Caco-2 (cell line): ENCODE data around the gene AMIGO2. TPM values are rescaled to one million over a fixed set of nuclear protein-coding genes. Genes with fewer than 3 reads are reported as not detected.
A peak's percentile ranks its signal among the peaks of the same experiment; 100 is the strongest.

ENCODE experiments used
- BruUV-seq: library from RNA; stranded (reverse); fragments of 400-500 nt; replicated peaks from 2 replicates; lab custom pipeline; 2021; lab: Mats Ljungman, UMichigan
- CTCF ChIA-PET: fragments of 300-600 bp; sonication (Branson Sonifier 250); formaldehyde crosslinking; loops from one replicate; lab custom pipeline; 2022; ENCODE audit warnings: antibody characterized with exemption; lab: Charles Lee
- POLR2A ChIA-PET: fragments of 300-600 bp; sonication (Branson Sonifier 250); formaldehyde crosslinking; loops from one replicate; lab custom pipeline; 2022; ENCODE audit warnings: antibody characterized with exemption; lab: Charles Lee
- DNase-seq, 2 experiments: peaks; one replicate each; pipeline versions ENCODE4 v3.0.0 to v3.0.0-alpha.2; 2020 to 2022
- H3K27me3 ChIP-seq: replicated peaks from 2 replicates; pipeline ENCODE4 v1.6.0; 2011; ENCODE audit warnings: low read length; ENCODE audit not compliant: control insufficient read depth, insufficient read depth
- H3K36me3 ChIP-seq: 2 replicates; pipeline ENCODE4 v1.5.1; 2011; ENCODE audit warnings: low read length; ENCODE audit not compliant: control insufficient read depth, insufficient read depth
- H3K4me1 ChIP-seq: fragments of 250-450 bp; sonication (Bioruptor Pico); 2 replicates; pipeline ENCODE4 v1.5.1; 2020; ENCODE audit warnings: mild to moderate bottlenecking
- H3K4me3 ChIP-seq: 2 replicates; pipeline ENCODE4 v1.5.1; 2011; ENCODE audit warnings: low read depth, mild to moderate bottlenecking, control low read depth, low read length
- H3K9me3 ChIP-seq: fragments of 250-450 bp; sonication (Bioruptor Pico); 2 replicates; pipeline ENCODE4 v1.5.1; 2020; ENCODE audit warnings: mild to moderate bottlenecking, moderate library complexity
- H3K27ac Mint-ChIP-seq: one replicate; pipeline ENCODE4 v1.8.0; 2022; ENCODE audit warnings: mixed read lengths; ENCODE audit not compliant: unreplicated experiment
- H3K27me3 Mint-ChIP-seq: one replicate; pipeline ENCODE4 v1.8.0; 2022; ENCODE audit warnings: mixed read lengths; ENCODE audit not compliant: insufficient read depth, unreplicated experiment
- H3K36me3 Mint-ChIP-seq: one replicate; pipeline ENCODE4 v1.8.0; 2022; ENCODE audit warnings: mild to moderate bottlenecking, mixed read lengths; ENCODE audit not compliant: insufficient read depth, unreplicated experiment
- H3K4me1 Mint-ChIP-seq: one replicate; pipeline ENCODE4 v1.8.0; 2022; ENCODE audit warnings: low read depth, mixed read lengths; ENCODE audit not compliant: unreplicated experiment
- H3K4me3 Mint-ChIP-seq: one replicate; pipeline ENCODE4 v1.8.0; 2022; ENCODE audit warnings: mild to moderate bottlenecking, moderate library complexity, mixed read lengths; ENCODE audit not compliant: unreplicated experiment
- H3K9me3 Mint-ChIP-seq: one replicate; pipeline ENCODE4 v1.8.0; 2022; ENCODE audit warnings: mixed read lengths; ENCODE audit not compliant: unreplicated experiment
- CTCF ChIP-seq, 2 experiments: fragments of 200-600 bp in 1 of 2; IDR thresholded peaks; 1 replicate in 1 of 2; 2 replicates in 1 of 2; pipeline versions ENCODE4 v1.5.1 to v1.8.0; 2011 to 2022; ENCODE audit warnings: antibody characterized with exemption in 1 of 2, control low read depth in 1 of 2, inconsistent platforms in 1 of 2, low read depth in 1 of 2, low read length in 1 of 2, mild to moderate bottlenecking in 1 of 2, moderate library complexity in 1 of 2; ENCODE audit not compliant: insufficient read depth in 1 of 2, severe bottlenecking in 1 of 2, unreplicated experiment in 1 of 2
- intact Hi-C: fragments of 100-400 bp; cut with micrococcal nuclease; formaldehyde crosslinking; loops from one replicate; pipeline ENCODE4 v1.10.0; 2022; ENCODE audit not compliant: unreplicated experiment
- total RNA-seq: library from RNA; stranded (reverse); gene quantifications from 2 replicates; pipeline ENCODE4 v1.2.3, GENCODE V29; 2022

The AMIGO2 gene
- total RNA-seq, 1 experiment from 2014 or later: 1.6 TPM

GRCh38 chr12:47032644-47033043 is 47.1 kb downstream of the AMIGO2 start:
- Mint-ChIP-seq H3K36me3 (no peaks in the 10 kb centered on the region), H3K27me3 (no peaks in the 10 kb centered on the region), H3K27ac (no peak overlapping the region), H3K4me3 (no peak overlapping the region), H3K4me1 (peaks cover 47% of the 10 kb centered on the region), H3K9me3 (peaks cover 15% of the 10 kb centered on the region)
- no peak overlapping the region for H3K4me3 ChIP-seq
- H3K27me3 ChIP-seq: no peaks in the 10 kb centered on the region
- ChIA-PET CTCF (interaction anchor here (0.6 to 3.5 kb wide), 23 partner anchors 11 to 654 kb away, joined by 3 to 59 read pairs (median 4); partner anchors contain the start of genes AMIGO2 and PCED1B), POLR2A (no interaction called here)
- intact Hi-C loops: loop anchor here (1.0 to 5.0 kb wide), 8 partner anchors 39 to 654 kb away; partner anchors contain the start of genes AMIGO2 and PCED1B
- DNase-seq: peak in 1 of 2 experiments; percentile 52
- no TSS peak for BruUV-seq
- H3K4me1 ChIP-seq: peaks cover 15% of the 10 kb centered on the region
- no peaks in the 10 kb centered on the region for H3K36me3 ChIP-seq
- peaks cover 5% of the 10 kb centered on the region for H3K9me3 ChIP-seq
- peak; percentile 48 to 61 for TF ChIP-seq CTCF (IDR thresholded peaks at IDR 0.05; ENCODE audit: insufficient read depth in 1 of 2, low read depth in 1 of 2, low read length in 1 of 2, severe bottlenecking in 1 of 2, unreplicated experiment in 1 of 2)

GRCh38 chr12:47029903-47030302 is 49.9 kb downstream of the AMIGO2 start:
- CTCF ChIA-PET: no interaction called here
- peaks cover 2% of the 10 kb centered on the region for H3K27me3 Mint-ChIP-seq

GRCh38 chr12:47028981-47029708 is 50.6 kb downstream of the AMIGO2 start:
- no peak overlapping the region for H3K4me3 ChIP-seq
- DNase-seq: no peak
- H3K9me3 ChIP-seq: no peaks in the 10 kb centered on the region
- Mint-ChIP-seq H3K27ac (no peak overlapping the region), H3K4me3 (no peak overlapping the region), H3K9me3 (no peaks in the 10 kb centered on the region), H3K36me3 (no peaks in the 10 kb centered on the region), H3K4me1 (peaks cover 19% of the 10 kb centered on the region), H3K27me3 (peaks cover 2% of the 10 kb centered on the region)
- intact Hi-C loops: no loop called here
- H3K4me1 ChIP-seq: peaks cover 3% of the 10 kb centered on the region; the same call in 1 of the 2 replicates
- H3K36me3 ChIP-seq: no peaks in the 10 kb centered on the region
- H3K27me3 ChIP-seq: no peaks in the 10 kb centered on the region
- no peak for TF ChIP-seq CTCF (IDR thresholded peaks at IDR 0.05; ENCODE audit: insufficient read depth in 1 of 2, low read depth in 1 of 2, low read length in 1 of 2, severe bottlenecking in 1 of 2, unreplicated experiment in 1 of 2)
- ChIA-PET CTCF (no interaction called here), POLR2A (no interaction called here)
- BruUV-seq: no TSS peak

More at GRCh38 chr12:47029903-47030302, 49.9 kb downstream of the AMIGO2 start:
- intact Hi-C loops: loop anchor here (5.0 kb wide), 1 partner anchor 607 kb away; no protein-coding TSS in a partner anchor
- Mint-ChIP-seq H3K36me3 (no peaks in the 10 kb centered on the region), H3K9me3 (no peaks in the 10 kb centered on the region), H3K4me1 (peaks cover 24% of the 10 kb centered on the region), H3K27ac (no peak overlapping the region), H3K4me3 (no peak overlapping the region)
- Histone ChIP-seq H3K27me3 (no peaks in the 10 kb centered on the region), H3K36me3 (no peaks in the 10 kb centered on the region), H3K9me3 (no peaks in the 10 kb centered on the region), H3K4me1 (peaks cover 3% of the 10 kb centered on the region; the same call in 1 of the 2 replicates), H3K4me3 (no peak overlapping the region)
- POLR2A ChIA-PET: no interaction called here
- no peak for DNase-seq
- TF ChIP-seq CTCF (IDR thresholded peaks at IDR 0.05; ENCODE audit: insufficient read depth in 1 of 2, low read depth in 1 of 2, low read length in 1 of 2, severe bottlenecking in 1 of 2, unreplicated experiment in 1 of 2): no peak
- no TSS peak for BruUV-seq
